ENCODE data around the gene TIFAB.

The TIFAB gene

DNA sequence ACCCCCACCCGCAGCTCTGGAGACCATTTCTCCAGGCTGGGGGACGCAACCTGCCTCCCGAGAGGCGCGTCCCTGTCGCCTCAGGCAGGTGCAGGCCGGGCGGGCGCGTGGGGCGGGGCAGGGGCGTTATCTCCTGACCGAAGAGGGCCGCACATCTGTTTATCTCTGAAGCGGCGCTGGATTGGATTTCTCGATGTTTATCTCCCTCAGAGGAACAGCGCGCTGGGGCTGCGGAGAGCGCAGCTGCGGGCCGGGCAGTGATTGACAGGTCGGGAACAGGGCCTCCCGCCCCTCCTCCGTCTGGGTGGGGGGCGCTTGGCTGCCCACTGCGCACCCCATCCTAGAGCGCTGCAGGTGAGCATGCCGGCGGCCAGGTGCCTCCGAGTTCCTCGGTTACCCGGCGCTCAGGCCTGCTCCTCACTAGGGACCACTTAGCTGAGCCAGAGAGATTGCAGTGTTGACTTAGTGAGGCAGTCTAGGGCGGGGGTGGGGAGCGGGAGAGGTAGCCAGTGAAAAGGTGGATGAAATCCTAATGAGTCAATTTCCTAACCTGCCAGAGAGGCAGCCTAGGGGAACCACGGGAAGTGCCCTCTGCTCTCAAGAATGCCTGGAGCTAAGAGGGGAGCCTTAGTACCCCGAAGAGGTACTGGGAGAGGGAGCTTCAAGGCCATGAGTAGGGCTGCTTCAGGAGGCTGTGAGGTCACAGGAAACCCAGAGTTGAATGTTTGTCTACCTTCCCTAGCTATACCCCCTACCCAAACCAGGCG is 39.6 kb upstream of the TIFAB start:
- no peak overlapping the region for H3K4me3 ChIP-seq (ENCODE audit: low read length)
- DNase-seq (ENCODE audit: low read depth) = peak; percentile 96

DNA sequence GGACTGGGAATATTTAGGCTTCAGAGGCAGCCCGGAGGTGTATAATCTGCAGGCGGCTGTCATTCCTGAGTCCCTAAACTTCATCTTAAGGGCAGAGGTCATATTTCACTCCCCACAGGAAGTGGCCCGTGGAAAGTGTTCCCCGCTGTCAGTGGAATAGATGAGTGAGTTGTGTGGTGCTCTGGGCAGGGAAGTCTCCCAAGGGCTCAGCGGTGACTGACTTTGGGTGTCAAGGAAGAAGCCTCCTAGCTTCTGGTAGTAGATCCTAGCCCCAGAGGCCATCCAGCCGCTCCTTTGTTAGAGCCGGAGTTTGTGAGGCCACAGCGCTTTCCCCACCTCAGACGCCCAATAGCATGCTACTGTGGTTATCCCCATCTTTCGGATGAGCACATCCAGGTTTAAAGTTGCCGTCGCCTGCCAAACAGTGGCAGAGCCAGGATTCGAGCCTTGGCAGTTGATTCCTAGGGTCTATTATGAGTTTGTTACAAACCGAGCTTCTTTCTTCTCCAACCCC is 38.9 kb upstream of the TIFAB start:
- TF ChIP-seq, protein P1, sequence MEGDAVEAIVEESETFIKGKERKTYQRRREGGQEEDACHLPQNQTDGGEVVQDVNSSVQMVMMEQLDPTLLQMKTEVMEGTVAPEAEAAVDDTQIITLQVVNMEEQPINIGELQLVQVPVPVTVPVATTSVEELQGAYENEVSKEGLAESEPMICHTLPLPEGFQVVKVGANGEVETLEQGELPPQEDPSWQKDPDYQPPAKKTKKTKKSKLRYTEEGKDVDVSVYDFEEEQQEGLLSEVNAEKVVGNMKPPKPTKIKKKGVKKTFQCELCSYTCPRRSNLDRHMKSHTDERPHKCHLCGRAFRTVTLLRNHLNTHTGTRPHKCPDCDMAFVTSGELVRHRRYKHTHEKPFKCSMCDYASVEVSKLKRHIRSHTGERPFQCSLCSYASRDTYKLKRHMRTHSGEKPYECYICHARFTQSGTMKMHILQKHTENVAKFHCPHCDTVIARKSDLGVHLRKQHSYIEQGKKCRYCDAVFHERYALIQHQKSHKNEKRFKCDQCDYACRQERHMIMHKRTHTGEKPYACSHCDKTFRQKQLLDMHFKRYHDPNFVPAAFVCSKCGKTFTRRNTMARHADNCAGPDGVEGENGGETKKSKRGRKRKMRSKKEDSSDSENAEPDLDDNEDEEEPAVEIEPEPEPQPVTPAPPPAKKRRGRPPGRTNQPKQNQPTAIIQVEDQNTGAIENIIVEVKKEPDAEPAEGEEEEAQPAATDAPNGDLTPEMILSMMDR (IDR thresholded peaks at IDR 0.05; ENCODE audit: insufficient read depth, low read depth, low read length, missing control alignments) = no peak
- H3K4me3 ChIP-seq (ENCODE audit: low read length) = no peak overlapping the region
- DNase-seq (ENCODE audit: low read depth) = no peak

More for the DNA sequence above, 39.6 kb upstream of the TIFAB start:
- TF ChIP-seq, protein P1 (IDR thresholded peaks at IDR 0.05; ENCODE audit: insufficient read depth, low read depth, low read length, missing control alignments) = no peak

DNA sequence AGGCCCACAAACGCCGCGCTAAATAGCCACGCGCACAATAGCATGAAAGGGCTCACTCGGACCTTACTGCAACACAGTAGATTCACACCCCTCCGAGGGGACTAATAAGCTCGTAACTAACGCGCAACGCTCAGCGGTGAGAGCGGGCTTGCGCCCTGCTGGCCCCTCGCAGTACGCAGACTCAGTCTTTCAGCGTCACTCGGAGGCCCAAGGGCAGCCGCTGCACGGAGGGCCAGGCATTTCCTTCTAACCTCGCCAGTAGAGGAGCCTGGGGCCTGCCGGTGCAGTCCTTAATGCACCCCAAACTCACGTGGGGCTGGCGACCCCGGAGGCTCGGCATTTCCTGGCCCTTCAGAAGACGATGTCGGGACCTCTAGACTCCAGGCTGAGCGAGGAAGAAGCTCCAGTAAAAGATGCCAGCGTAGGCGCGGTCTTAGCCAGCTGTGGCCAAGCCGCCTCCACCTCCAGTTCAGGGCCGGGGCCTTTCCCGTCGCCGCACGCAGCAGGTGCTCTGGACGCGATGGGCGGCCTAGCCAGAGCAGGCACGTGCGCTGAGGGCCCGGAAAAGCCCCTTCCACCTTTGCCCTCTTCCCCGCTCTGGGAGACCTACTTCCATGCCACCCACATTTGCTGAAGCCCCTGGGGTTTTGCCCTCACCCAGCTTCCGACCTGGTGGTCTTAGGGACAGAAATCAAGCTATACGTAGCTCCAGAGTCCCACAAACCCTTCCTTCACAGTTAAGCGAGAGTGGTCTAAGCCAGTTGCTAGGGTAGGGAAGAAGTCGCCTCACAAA is 38.3 kb upstream of the TIFAB start:
- TF ChIP-seq, protein P1 (IDR thresholded peaks at IDR 0.05; ENCODE audit: insufficient read depth, low read depth, low read length, missing control alignments) = no peak
- DNase-seq (ENCODE audit: low read depth) = no peak
- no peak overlapping the region for H3K4me3 ChIP-seq (ENCODE audit: low read length)

DNA sequence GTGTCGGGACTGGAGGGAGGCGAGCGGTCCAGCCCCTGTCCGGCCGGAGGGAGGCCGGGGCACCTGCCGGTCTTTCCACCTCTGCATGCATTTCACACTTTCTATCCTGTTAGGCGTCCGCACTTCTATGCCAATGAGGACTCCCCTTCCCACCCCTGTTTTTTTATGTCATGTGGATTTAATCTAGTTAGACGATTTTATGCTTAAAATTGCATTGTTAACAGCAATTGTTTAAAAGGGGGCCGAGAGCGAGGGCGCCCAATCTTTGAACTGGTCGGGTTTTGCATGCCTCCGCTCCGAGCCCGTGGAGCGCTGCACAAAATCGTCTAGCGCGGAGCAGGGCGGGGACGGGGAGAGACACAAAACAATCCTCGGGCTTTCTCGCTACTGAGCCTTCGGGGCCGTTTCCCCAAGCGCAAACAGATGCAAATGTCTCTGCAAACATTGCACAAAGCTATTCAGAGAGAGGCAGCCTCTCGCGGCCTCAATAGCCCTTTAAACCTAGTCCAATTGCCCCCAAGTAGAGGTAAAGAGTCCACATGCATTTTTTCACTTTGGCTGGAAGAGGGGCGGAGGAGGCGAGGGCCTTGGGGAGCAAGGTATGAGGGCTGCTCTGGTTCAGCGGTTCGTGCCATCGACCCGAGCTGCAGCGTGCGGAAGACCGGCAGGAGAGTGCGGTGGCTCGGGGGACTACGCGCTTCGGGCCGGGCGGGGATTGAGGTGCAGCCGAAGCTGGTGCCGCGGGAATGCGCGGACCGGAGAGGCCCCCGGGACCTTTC is 37.5 kb upstream of the TIFAB start:
- H3K4me3 ChIP-seq (ENCODE audit: low read length) = no peak overlapping the region
- no peak for DNase-seq (ENCODE audit: low read depth)
- TF ChIP-seq, protein P1 (IDR thresholded peaks at IDR 0.05; ENCODE audit: insufficient read depth, low read depth, low read length, missing control alignments) = no peak

DNA sequence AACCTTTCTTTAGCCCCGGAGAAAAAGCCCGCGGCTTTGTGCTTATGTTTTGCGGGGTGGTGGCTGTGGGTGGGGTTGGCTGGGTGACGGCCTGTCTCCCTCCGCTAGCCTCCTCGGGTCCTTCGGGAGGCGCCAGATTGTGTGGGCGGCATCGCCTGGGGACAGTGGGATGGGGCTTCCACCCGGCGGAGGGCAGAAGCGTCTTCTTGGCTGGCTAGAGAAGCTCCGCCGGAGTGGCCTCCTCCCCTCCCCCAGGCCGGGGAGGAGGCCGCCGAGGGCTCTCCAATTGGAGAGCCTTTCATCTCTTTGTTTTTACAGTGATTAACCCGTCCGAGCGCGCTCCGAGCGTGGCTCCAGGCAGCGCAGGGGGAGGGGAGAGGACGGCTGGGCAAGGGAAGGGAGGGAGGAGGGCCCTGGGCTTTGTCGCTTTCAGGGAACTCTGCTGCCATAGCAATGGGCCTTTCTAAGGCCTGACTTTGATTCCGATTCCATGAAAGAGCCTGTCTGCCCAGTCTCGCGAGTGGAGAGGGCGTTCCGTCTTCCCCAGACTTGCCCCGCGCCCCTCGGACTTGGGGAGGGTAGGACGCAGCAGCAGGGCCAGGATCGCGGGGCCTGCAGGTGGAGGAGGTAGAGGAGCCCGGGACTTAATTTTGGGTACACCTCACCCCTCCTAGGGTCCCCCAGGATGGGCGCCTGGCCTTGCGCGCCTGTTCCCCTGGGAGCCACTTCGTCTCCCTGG is 36.7 kb upstream of the TIFAB start:
- TF ChIP-seq, protein P1 (IDR thresholded peaks at IDR 0.05; ENCODE audit: insufficient read depth, low read depth, low read length, missing control alignments) = no peak
- DNase-seq (ENCODE audit: low read depth) = peak; percentile 43
- no peak overlapping the region for H3K4me3 ChIP-seq (ENCODE audit: low read length)
